ENCODE results near the gene ANKRA2.

GRCh38 chr5:73587923-73588322 lies 22.5 kb upstream of the ANKRA2 start:
- no peak for TF ChIP-seq USF1 (IDR thresholded peaks at IDR 0.05)
- no peak for TF ChIP-seq TCF12 (IDR thresholded peaks at IDR 0.05; ENCODE audit: low read depth)
- TF ChIP-seq EP300 (IDR thresholded peaks at IDR 0.05; ENCODE audit: borderline replicate concordance), result no peak
- no peak for TF ChIP-seq FOXM1 (IDR thresholded peaks at IDR 0.05; ENCODE audit: borderline replicate concordance, low read depth)
- no peak for TF ChIP-seq MAX (IDR thresholded peaks at IDR 0.05)

Data from Ishikawa (cell line).